Dendritic cell treated with granulocyte-macrophage colony-stimulating factor and Interleukin-4, amounts not matched to agents 40 ng/mL and 50 ng/mL, for 4 days (primary cell): Measurements from ENCODE around the gene NOS1AP.
"Not testable (repeated sequence)": the region's sequence is repeated elsewhere in the genome, so short reads cannot be mapped to it uniquely, and the experiment has no call there.

Experiments used
- H3K27ac Mint-ChIP-seq: one replicate; pipeline ENCODE4 v1.8.0; 2022; ENCODE audit warnings: mild to moderate bottlenecking, mixed read lengths
- H3K27me3 Mint-ChIP-seq: one replicate; pipeline ENCODE4 v1.8.0; 2022; ENCODE audit warnings: mild to moderate bottlenecking, mixed read lengths
- H3K36me3 Mint-ChIP-seq: one replicate; pipeline ENCODE4 v1.8.0; 2022; ENCODE audit warnings: low read depth, mixed read lengths
- H3K4me1 Mint-ChIP-seq: one replicate; pipeline ENCODE4 v1.8.0; 2022; ENCODE audit warnings: low read depth, mixed read lengths
- H3K4me3 Mint-ChIP-seq: one replicate; pipeline ENCODE4 v1.8.0; 2022; ENCODE audit warnings: mild to moderate bottlenecking, moderate library complexity, mixed read lengths
- H3K9me3 Mint-ChIP-seq: one replicate; pipeline ENCODE4 v1.8.0; 2022; ENCODE audit warnings: mixed read lengths
- intact Hi-C: fragments of 100-400 bp; cut with micrococcal nuclease; formaldehyde crosslinking; loops from one replicate; pipeline ENCODE4 v1.15.0; 2022

Gene NOS1AP

GRCh38 chr1:162333991-162334390 is 264.5 kb downstream of the NOS1AP start:
- H3K27ac Mint-ChIP-seq = no peak overlapping the region
- intact Hi-C loops = no loop called here
- H3K27me3 Mint-ChIP-seq = no peaks in the 10 kb centered on the region
- H3K9me3 Mint-ChIP-seq = no peaks in the 10 kb centered on the region
- H3K36me3 Mint-ChIP-seq = no peaks in the 10 kb centered on the region
- H3K4me1 Mint-ChIP-seq = peaks cover 12% of the 10 kb centered on the region
- no peak overlapping the region for H3K4me3 Mint-ChIP-seq

- no peaks in the 10 kb centered on the region for H3K36me3 Mint-ChIP-seq
- peaks cover 8% of the 10 kb centered on the region for H3K4me1 Mint-ChIP-seq
- no peaks in the 10 kb centered on the region for H3K9me3 Mint-ChIP-seq
- no peak overlapping the region for H3K4me3 Mint-ChIP-seq
- H3K27me3 Mint-ChIP-seq = no peaks in the 10 kb centered on the region
- intact Hi-C loops = no loop called here
- H3K27ac Mint-ChIP-seq = no peak overlapping the region
These were observed 265.6 kb downstream of the NOS1AP start for GRCh38 chr1:162335126-162335525.

GRCh38 chr1:162336621-162337285 is 267.3 kb downstream of the NOS1AP start:
- no peaks in the 10 kb centered on the region for H3K9me3 Mint-ChIP-seq
- no peak overlapping the region for H3K4me3 Mint-ChIP-seq
- H3K4me1 Mint-ChIP-seq = peaks cover 8% of the 10 kb centered on the region
- H3K27ac Mint-ChIP-seq = no peak overlapping the region
- H3K27me3 Mint-ChIP-seq = no peaks in the 10 kb centered on the region
- H3K36me3 Mint-ChIP-seq = no peaks in the 10 kb centered on the region
- intact Hi-C loops = no loop called here

GRCh38 chr1:162342452-162342983 is 273.0 kb downstream of the NOS1AP start:
- Mint-ChIP-seq H3K4me1 (peaks cover 10% of the 10 kb centered on the region), H3K27me3 (no peaks in the 10 kb centered on the region), H3K27ac (no peak overlapping the region), H3K9me3 (no peaks in the 10 kb centered on the region), H3K36me3 (no peaks in the 10 kb centered on the region), H3K4me3 (no peak overlapping the region)
- intact Hi-C loops = no loop called here

DNA sequence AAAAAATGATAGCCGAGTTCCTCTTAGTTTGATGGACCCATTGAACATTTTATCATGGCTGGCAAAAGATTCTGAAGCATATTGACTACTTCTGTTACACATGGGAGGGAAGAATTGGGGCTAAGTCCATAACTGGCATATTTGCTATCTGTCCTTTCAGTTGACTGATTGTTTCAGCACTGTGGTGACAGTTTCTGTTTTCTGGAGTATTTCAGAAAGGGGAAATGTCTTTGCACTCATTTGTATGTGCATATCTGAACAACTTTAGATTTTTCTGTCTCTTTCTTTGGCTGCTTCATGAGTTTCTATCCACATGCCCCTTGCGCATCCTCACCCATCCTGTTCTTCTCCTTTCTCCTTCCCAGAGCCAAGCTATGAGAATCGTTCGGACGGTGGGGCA is 274.0 kb downstream of the NOS1AP start:
- H3K27me3 Mint-ChIP-seq = no peaks in the 10 kb centered on the region
- no peaks in the 10 kb centered on the region for H3K36me3 Mint-ChIP-seq
- H3K4me1 Mint-ChIP-seq = peaks cover 10% of the 10 kb centered on the region
- H3K9me3 Mint-ChIP-seq = no peaks in the 10 kb centered on the region
- H3K4me3 Mint-ChIP-seq = no peak overlapping the region
- intact Hi-C loops = no loop called here
- H3K27ac Mint-ChIP-seq = no peak overlapping the region

GRCh38 chr1:162347281-162347680 is 277.8 kb downstream of the NOS1AP start:
- H3K27ac Mint-ChIP-seq = no peak overlapping the region
- no peaks in the 10 kb centered on the region for H3K36me3 Mint-ChIP-seq
- H3K4me3 Mint-ChIP-seq = no peak overlapping the region
- intact Hi-C loops = no loop called here
- H3K27me3 Mint-ChIP-seq = no peaks in the 10 kb centered on the region
- no peaks in the 10 kb centered on the region for H3K9me3 Mint-ChIP-seq
- peaks cover 27% of the 10 kb centered on the region for H3K4me1 Mint-ChIP-seq

DNA sequence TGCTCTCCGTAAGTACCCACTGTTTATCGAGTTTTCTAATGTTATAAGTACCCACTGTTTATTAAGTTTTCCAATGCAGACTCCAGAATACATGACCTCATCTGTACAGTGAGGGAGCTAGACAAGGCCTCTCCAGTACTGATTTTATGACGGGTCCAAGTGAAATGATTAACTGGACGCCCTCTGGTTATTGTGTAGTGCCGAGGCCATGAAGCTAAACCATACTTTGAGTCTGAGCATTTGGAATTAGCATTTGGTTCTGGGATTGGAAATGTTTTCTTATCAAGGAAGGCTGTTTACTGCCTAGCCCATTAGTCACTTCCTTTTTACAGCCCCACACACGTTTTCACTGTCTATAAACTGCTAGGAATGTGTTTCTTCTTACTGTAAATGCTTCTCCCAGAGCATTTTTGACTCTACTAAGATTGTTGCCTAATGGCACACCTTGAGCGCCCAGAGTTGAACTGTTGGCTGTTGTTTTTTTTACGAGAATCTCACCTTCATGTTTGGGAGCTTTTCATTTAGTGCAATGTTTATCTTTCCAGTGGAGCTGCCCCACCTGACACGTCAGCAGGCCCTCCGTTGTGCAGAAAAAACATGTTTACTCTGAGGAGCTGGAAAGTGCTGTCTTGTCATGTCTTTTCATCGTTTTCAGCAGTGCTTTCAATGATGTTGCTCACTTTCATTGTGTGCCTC is 280.3 kb downstream of the NOS1AP start:
- Mint-ChIP-seq H3K27ac (no peak overlapping the region), H3K4me3 (no peak overlapping the region), H3K4me1 (peaks cover 40% of the 10 kb centered on the region), H3K36me3 (no peaks in the 10 kb centered on the region), H3K27me3 (no peaks in the 10 kb centered on the region), H3K9me3 (no peaks in the 10 kb centered on the region)
- intact Hi-C loops = loop anchor here (10.0 kb wide), 1 partner anchor 285 kb away; the partner anchor contains the start of gene DDR2

- intact Hi-C loops = loop anchor here (10.0 kb wide), 1 partner anchor 283 kb away; the partner anchor contains the start of gene DDR2
- H3K27ac Mint-ChIP-seq = no peak overlapping the region
- no peaks in the 10 kb centered on the region for H3K27me3 Mint-ChIP-seq
- no peak overlapping the region for H3K4me3 Mint-ChIP-seq
- no peaks in the 10 kb centered on the region for H3K36me3 Mint-ChIP-seq
- H3K9me3 Mint-ChIP-seq = no peaks in the 10 kb centered on the region
- peaks cover 40% of the 10 kb centered on the region for H3K4me1 Mint-ChIP-seq
These were observed 281.9 kb downstream of the NOS1AP start for GRCh38 chr1:162351246-162351842.

DNA sequence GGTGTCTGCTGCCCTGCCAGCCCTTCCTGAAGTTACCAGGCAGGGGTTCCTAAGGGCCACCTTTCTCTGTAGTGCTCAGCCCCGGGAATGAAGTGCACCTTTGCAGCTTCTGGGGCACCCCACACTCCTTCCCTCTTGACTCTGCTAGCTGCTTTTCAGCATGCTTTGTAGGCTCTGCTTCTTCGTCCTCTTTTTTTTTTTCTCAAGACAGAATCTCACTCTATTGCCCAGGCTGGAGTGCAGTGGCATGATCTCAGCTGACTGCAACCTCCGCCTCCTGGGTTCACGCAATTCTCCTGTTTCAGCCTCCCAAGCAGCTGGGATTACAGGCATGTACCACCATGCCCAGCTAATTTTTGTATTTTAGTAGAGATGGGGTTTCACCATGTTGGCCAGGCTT is 282.4 kb downstream of the NOS1AP start:
- H3K4me3 Mint-ChIP-seq, H3K27me3 Mint-ChIP-seq, H3K27ac Mint-ChIP-seq, H3K9me3 Mint-ChIP-seq, H3K36me3 Mint-ChIP-seq: not testable (repeated sequence)
- peaks cover 40% of the 10 kb centered on the region for H3K4me1 Mint-ChIP-seq
- intact Hi-C loops = loop anchor here (10.0 kb wide), 1 partner anchor 283 kb away; the partner anchor contains the start of gene DDR2

- no peak overlapping the region for H3K4me3 Mint-ChIP-seq
- H3K9me3 Mint-ChIP-seq = no peaks in the 10 kb centered on the region
- no peaks in the 10 kb centered on the region for H3K36me3 Mint-ChIP-seq
- H3K27me3 Mint-ChIP-seq = no peaks in the 10 kb centered on the region
- intact Hi-C loops = loop anchor here (10.0 kb wide), 1 partner anchor 282 kb away; the partner anchor contains the start of gene DDR2
- H3K4me1 Mint-ChIP-seq = peaks cover 40% of the 10 kb centered on the region
- H3K27ac Mint-ChIP-seq = no peak overlapping the region
These were observed 283.6 kb downstream of the NOS1AP start for GRCh38 chr1:162353078-162353477.

DNA sequence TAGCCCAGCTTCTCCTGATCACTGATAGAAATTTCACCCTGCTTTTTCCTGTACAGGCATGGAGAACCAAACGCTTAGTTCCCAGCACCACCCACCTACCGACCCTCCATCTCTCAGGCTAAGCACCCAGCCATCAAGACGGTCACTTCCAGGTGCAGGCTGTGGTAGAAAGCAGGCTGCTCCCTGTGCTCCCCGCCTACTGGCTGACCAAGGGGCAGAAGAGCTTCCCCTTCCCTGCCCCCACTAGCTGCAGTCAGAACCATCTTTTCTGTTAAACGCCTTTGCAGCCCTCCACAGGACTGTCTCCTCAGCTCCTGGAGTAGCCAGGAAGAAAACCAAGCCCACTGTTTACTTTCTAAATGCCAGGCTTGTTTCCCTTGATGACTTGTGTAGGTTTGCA is 284.2 kb downstream of the NOS1AP start:
- intact Hi-C loops = loop anchor here (10.0 kb wide), 1 partner anchor 281 kb away; the partner anchor contains the start of gene DDR2
- H3K27ac Mint-ChIP-seq = no peak overlapping the region
- H3K9me3 Mint-ChIP-seq = no peaks in the 10 kb centered on the region
- H3K4me1 Mint-ChIP-seq = peaks cover 40% of the 10 kb centered on the region
- H3K27me3 Mint-ChIP-seq = no peaks in the 10 kb centered on the region
- H3K36me3 Mint-ChIP-seq = no peaks in the 10 kb centered on the region
- H3K4me3 Mint-ChIP-seq = no peak overlapping the region

DNA sequence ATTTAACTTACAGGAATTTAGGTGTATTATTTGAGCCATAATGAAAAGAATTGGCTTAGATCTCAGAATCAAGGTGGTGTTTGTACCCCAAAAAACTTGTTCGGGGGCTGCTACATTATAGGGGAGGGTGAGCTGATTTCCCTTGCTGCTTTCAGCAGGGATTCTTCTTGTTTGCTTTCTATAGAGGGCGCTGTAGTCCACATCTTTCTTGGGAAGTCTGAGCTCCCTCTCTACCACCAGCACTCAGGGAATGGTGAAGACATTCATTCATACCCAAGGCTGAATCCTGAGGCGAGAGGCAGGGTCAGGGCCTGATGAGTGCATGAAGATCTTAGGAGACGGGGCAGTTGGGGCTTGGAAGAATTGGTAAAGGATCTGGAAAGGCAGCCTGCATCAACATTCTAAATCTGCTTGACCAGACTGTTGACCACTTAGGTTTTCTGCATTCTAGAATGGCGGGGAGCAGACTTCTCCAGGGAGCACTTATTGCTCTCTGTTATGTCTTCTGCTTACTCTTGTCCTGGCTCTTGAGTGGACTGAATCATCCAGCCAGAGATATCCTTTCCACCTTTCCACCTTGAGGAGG is 288.3 kb downstream of the NOS1AP start:
- Mint-ChIP-seq H3K36me3 (no peaks in the 10 kb centered on the region), H3K27me3 (no peaks in the 10 kb centered on the region), H3K4me1 (peaks cover 20% of the 10 kb centered on the region), H3K9me3 (no peaks in the 10 kb centered on the region), H3K27ac (no peak overlapping the region), H3K4me3 (no peak overlapping the region)
- intact Hi-C loops = loop anchor here (10.0 kb wide), 1 partner anchor 277 kb away; the partner anchor contains the start of gene DDR2

GRCh38 chr1:162358928-162359327 is 289.4 kb downstream of the NOS1AP start:
- Mint-ChIP-seq H3K4me1 (peaks cover 9% of the 10 kb centered on the region), H3K36me3 (no peaks in the 10 kb centered on the region), H3K9me3 (no peaks in the 10 kb centered on the region), H3K27me3 (no peaks in the 10 kb centered on the region), H3K27ac (no peak overlapping the region), H3K4me3 (no peak overlapping the region)
- intact Hi-C loops = loop anchor here (10.0 kb wide), 1 partner anchor 276 kb away; the partner anchor contains the start of gene DDR2
